ENCODE results near the gene NFATC2IP. TPM values are rescaled to one million over a fixed set of nuclear protein-coding genes. Genes with fewer than 3 reads are reported as not detected.

The NFATC2IP gene
- total and polyA plus RNA-seq, 10 of the 15 experiments (the other 5 are each of a cell fraction or from before 2014, with no cell fraction given), result 12.2 to 93.9 (median 46.9) TPM

- WGBS (ENCODE audit: insufficient coverage, insufficient replicate concordance, low lambda C conversion rate, missing lambda C conversion rate), result 98% methylated on average over 13 of the region's 14 CpGs
- in situ Hi-C loops (cut with MboI), result no loop called here
- H3K36me3 ChIP-seq (ENCODE audit: control insufficient read depth in 2 of 2, insufficient read depth in 2 of 2, low read length in 1 of 2), result peaks cover 0 to 6% of the 10 kb centered on the region in 2 experiments; a peak in 1 of 4 replicates
- DNase-seq (ENCODE audit: low read depth, low spot score), result no peak
- ChIA-PET POLR2A (no interaction called here), CTCF (no interaction called here), RAD21 (ENCODE audit: unreplicated experiment) (interaction anchor here (1.1 to 2.0 kb wide), 2 partner anchors 14 to 75 kb away, joined by 4 to 7 read pairs; no protein-coding TSS in a partner anchor), SMC1A (ENCODE audit: uncharacterized antibody, unreplicated experiment) (interaction anchor here (2.8 kb wide), 1 partner anchor 14 kb away, joined by 13 read pairs; no protein-coding TSS in a partner anchor)
- H3K4me3 ChIP-seq, result no peak overlapping the region
- H3K9me3 ChIP-seq (replicated peaks; ENCODE audit: control insufficient read depth, insufficient read depth, low read length), result no peaks in the 10 kb centered on the region
- no peak overlapping the region for H3K27ac ChIP-seq (ENCODE audit: control insufficient read depth, insufficient read depth)
- intact Hi-C loops (cut with micrococcal nuclease; ENCODE audit: unreplicated experiment), result no loop called here
- no peak overlapping the region for H3K4me2 ChIP-seq (ENCODE audit: control insufficient read depth, insufficient read depth)
- FAIRE-seq, result no peak
- H3K9ac ChIP-seq (ENCODE audit: control insufficient read depth, insufficient read depth, low read length), result no peak overlapping the region
- no peaks in the 10 kb centered on the region for H4K20me1 ChIP-seq (ENCODE audit: control insufficient read depth, insufficient read depth)
- H2AFZ ChIP-seq (ENCODE audit: control insufficient read depth, low read depth, low read length), result no peak overlapping the region
- no peaks in the 10 kb centered on the region for H3K27me3 ChIP-seq (replicated peaks in 1 of 2; ENCODE audit: control insufficient read depth in 2 of 2, insufficient read depth in 2 of 2, low read length in 1 of 2)
- ATAC-seq, result no peak
- H3K4me1 ChIP-seq (ENCODE audit: control insufficient read depth, insufficient read depth, low read length), result no peaks in the 10 kb centered on the region; the same call in 1 of the 2 replicates
- no peak for TF ChIP-seq YY1 (IDR thresholded peaks at IDR 0.05; ENCODE audit: low read depth, low read length)
- no peak for TF ChIP-seq E2F8 (IDR thresholded peaks at IDR 0.05; ENCODE audit: low read depth, partially characterized antibody)
- TF ChIP-seq ZBTB40 (IDR thresholded peaks at IDR 0.05; ENCODE audit: borderline replicate concordance), result no peak
- TF ChIP-seq TAF1 (IDR thresholded peaks at IDR 0.05; ENCODE audit: borderline replicate concordance, low read depth, low read length), result no peak
- TF ChIP-seq BCLAF1 (IDR thresholded peaks at IDR 0.05), result no peak
- TF ChIP-seq CEBPZ (IDR thresholded peaks at IDR 0.05; ENCODE audit: low read depth, low read length), result no peak
- peaks cover 12% of the 10 kb centered on the region for H3K79me2 ChIP-seq (ENCODE audit: control insufficient read depth, insufficient read depth, low read length)
- no TSS peak for BruUV-seq (replicated peaks)
These were observed 13.4 kb upstream of the NFATC2IP start for GRCh38 chr16:28937222-28937876.
